ENCODE data around the gene DST. TPM values are rescaled to one million over a fixed set of nuclear protein-coding genes. Genes with fewer than 3 reads are reported as not detected.

The DST gene
- total RNA-seq, 1 experiment from 2014 or later, result 62.2 TPM

DNA sequence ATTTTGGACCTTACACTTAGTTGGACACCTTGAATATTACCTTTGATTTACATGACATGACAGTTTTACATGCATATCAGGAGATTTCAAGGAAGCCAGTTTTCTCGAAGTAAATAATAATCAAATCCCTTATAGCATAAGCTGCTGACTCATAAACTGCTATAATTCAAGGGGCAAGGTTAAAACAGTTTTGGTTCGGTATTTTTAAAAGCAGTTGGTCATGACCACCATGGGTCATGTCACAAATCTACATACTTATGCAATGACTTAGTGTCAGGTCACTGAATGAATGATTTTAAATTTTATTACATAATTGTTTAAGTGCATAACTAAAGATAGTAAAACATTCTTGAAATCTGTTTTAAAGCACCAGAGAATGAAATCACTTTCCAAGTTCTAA, 158.0 kb downstream of the DST start:
- DNase-seq (ENCODE audit: low read depth), result peak; percentile 51
- in situ Hi-C loops (cut with HindIII; ENCODE audit: low pct_unique_long_range_greater_than_20kb, low sequenced_read_pairs), result no loop called here

DNA sequence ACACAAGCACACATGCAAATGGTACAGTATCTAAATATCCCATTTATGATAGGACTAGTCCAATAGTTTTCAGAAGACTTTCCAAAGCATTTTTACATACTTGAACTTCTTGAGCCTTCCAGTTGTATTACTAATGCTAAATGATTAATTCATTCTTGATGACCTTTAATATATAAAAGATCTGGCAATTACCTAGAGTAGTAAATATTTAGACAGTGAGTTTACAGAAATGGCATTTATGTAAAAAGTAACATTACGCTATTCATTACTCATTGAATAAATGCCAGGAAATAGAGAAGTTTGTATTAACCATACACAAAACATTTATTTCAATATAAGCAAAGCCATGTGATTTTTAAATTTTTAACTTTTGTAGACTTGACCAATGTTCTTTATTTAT, 158.8 kb downstream of the DST start:
- DNase-seq (ENCODE audit: low read depth), result no peak
- in situ Hi-C loops (cut with HindIII; ENCODE audit: low pct_unique_long_range_greater_than_20kb, low sequenced_read_pairs), result no loop called here

DNA sequence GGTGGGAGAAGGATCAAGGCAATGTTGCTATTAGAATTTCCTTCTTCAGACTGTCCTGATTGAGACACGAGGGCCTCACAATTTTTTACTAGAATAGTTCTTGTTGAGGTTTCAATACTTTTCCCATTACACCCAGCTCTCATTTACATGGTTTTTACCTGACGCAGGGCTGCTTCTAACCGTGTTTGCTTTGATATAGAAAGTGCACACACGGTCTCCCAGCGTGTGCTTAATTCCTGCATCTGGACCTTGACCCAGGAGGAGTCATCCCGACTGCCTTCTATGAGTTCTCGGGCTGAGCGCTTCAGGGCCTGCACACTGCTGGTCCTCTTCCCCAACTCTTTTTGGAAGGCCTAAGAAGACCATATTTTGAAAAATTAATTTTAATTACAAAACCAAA, 160.2 kb downstream of the DST start:
- DNase-seq (ENCODE audit: low read depth), result no peak
- in situ Hi-C loops (cut with HindIII; ENCODE audit: low pct_unique_long_range_greater_than_20kb, low sequenced_read_pairs), result no loop called here

DNA sequence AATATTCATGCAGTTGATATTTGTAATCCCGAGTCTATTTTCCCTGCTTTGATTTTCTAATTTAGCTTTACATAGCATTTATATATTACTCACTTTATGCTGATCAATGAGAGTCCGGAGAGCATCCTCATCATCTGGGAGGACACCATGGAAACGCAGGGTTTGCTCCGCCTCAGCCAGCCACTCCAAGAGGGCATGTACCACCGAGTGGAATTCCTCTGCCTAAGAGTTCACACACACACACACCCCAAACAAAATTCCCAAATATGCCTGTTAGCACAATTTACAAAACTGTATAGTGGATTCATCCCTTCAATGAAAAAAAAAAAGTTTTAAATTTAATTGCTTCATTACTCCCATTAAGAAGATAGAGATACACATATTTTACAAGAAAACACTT, 160.7 kb downstream of the DST start:
- in situ Hi-C loops (cut with HindIII; ENCODE audit: low pct_unique_long_range_greater_than_20kb, low sequenced_read_pairs), result no loop called here
- DNase-seq (ENCODE audit: low read depth), result no peak

DNA sequence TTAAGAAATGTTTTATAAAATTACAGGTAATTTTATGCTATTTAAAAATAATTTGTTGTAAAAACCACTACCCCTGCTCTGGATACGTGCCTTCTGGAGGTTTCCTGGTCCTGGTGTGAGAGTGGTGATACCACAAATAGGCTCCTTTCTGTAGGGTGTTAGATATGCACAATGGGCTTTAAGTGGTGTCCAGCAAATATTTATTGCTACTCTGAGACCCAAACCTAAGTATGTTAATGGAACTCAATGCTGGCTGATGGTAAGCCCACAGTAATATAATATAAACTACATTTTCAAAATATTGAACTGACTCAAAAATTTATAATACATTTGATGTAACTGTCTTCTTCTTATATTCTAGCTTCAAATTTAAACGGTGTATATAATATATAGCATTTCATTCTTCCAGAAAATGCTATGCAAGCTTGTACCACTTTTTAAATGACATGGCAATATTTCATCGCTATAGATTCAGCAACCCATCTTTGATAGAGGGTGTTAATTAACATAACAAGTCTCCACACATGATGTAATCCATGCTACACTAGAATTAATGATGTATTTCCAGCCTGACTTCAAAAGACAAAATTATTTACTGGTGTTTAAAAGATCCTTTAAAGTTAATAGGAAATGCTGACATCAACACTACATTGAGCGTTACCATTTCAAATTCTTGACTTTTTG, 161.9 kb downstream of the DST start:
- in situ Hi-C loops (cut with HindIII; ENCODE audit: low pct_unique_long_range_greater_than_20kb, low sequenced_read_pairs), result no loop called here
- no peak for DNase-seq (ENCODE audit: low read depth)

DNA sequence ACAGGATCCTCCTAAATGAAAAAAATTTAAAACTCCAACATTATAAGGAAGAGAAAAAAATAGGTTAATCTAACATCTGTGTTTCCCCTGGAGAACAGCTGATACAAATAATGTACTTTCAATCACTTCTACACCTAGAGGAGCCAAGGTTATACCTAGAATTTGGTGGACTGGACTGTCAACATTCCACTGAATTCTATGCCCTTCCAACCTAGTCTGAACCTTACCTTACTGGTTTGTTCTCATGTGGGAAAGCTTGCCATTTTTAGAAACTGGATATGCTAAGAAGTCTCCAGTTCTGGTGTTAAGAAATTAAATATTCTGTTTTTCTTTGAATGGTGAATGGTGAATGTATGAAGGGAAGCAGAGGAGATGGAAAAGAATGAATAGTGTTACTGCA, 162.4 kb downstream of the DST start:
- in situ Hi-C loops (cut with HindIII; ENCODE audit: low pct_unique_long_range_greater_than_20kb, low sequenced_read_pairs), result no loop called here
- DNase-seq (ENCODE audit: low read depth), result no peak

DNA sequence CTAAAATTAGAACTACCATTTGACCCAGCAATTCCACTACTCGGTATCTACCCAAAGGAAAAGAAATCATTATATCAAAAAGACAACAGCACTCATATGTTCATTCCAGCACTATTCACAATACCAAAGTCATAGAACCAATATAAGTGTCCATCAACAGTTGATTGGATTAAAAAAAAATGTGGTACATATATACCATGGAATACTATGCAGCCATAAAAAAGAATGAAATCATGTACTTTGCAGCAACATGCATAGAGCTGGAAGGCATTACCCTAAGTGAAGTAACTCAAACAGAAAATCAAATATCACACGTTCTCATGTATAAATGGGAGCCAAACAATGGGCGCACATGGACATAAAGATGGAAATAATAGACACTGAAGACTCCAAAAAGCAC, 163.3 kb downstream of the DST start:
- in situ Hi-C loops (cut with HindIII; ENCODE audit: low pct_unique_long_range_greater_than_20kb, low sequenced_read_pairs), result no loop called here

DNA sequence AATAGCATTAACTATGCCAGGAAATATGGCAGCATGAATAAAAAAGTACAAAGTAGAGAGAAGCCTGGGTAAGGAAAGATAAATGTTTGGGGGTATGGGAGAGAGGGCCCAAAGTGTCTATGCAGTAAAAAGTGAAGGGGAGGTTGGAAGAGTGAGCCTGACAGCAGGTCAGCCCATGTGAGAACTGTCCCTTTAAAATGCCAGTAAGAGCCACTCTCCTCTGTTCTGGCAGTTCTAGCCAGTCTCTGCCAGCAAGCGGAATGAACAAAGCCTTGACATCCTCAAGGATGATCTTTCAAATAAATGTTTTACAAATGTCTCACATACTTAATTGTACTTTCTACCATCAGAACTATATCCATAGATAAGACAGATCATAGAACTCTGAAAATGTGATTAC, 164.5 kb downstream of the DST start:
- in situ Hi-C loops (cut with HindIII; ENCODE audit: low pct_unique_long_range_greater_than_20kb, low sequenced_read_pairs), result no loop called here
- DNase-seq (ENCODE audit: low read depth), result no peak

More for the DNA sequence above, 163.3 kb downstream of the DST start:
- DNase-seq (ENCODE audit: low read depth), result no peak

DNA sequence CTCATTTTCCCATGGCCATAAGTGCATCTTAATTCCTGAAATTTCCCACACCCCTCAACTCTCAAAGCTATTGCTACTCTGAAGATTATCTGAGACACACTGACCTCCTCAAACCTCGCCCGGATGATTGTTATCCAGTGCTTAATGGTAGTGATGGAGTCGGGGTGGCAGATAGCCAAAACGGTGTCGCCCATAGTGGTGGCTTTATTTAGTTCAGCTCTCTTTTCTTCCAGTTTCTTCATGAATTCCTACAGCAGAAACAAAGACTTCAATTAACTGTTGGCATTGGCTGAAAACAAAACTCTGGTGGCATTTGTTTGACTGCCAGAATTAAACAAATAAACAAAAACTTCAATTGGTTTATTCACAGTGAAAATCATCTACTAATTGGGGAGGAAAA, 165.4 kb downstream of the DST start:
- in situ Hi-C loops (cut with HindIII; ENCODE audit: low pct_unique_long_range_greater_than_20kb, low sequenced_read_pairs), result no loop called here
- DNase-seq (ENCODE audit: low read depth), result no peak

DNA sequence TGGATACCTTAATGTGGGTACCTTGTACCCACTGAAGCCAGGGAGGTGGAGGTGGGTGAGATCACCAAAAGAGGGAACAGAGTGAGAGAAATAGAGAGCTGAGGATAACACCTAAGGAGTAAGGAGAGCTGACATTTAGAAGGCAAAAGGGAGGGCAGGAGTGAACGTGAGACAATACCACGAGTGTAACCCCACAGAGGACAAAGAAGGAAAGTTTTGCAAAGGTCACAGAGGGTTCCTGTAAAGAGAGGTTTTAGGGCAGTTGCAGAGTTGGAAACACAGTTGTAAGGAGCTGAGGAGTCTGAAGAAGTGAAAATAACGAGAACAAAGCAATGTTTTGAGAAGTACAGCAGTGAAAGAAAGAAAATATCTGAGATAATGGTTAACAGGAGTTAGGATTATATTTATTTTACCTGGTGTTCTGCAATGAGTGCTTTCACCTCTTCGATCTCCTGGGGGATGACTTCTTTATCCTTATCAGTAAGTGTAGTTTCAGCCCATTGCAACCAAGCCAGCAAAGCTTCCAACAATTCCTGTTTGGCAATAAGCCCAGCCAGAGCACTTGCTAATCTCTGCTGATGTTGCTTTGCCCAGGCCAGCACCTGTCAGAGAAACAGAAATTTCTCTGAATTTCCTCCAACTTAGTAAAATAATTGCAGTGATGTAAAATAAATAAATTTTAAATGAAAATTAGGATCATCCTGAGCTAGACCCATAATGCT, 166.8 kb downstream of the DST start:
- in situ Hi-C loops (cut with HindIII; ENCODE audit: low pct_unique_long_range_greater_than_20kb, low sequenced_read_pairs), result no loop called here
- DNase-seq (ENCODE audit: low read depth), result peak; percentile 60

DNA sequence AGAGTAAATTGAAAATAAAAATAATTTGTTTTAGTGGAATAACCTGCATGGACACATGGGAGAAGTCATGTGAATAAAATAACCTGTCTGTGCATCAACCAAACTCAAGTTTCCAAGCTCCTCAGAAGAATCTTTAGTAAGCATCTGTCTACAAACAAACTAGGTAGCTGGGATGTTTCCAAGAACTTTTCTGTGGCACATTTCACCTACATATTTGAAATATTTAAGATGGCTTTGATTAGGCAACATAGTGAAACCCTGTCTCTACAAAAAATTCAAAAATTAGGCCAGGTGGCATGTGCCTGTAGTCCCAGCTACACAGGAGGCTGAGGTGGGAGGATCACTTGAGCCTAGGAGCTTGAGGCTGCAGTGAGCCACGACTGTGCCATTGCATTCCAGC, 168.2 kb downstream of the DST start:
- DNase-seq (ENCODE audit: low read depth), result no peak
- in situ Hi-C loops (cut with HindIII; ENCODE audit: low pct_unique_long_range_greater_than_20kb, low sequenced_read_pairs), result no loop called here

DNA sequence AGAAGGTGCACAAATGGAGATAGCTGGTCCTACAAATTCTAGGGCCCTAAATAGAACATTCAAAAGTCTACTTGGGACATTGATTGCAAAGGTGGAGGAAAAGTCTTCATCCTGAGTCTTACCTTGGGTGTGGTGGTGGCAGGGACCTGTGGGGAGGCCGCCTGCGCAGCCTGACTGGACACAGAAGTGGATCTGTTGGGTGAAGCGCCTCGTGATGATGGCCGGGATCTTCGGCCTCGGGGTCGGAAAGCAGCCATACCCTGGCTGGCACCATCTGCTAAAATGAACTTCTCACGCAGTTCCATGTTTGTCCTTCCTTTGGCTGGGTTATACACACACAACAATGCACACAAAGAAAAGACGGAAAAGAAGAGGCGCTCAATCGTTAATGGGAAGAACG, 179.2 kb downstream of the DST start:
- no peak for DNase-seq (ENCODE audit: low read depth)
- in situ Hi-C loops (cut with HindIII; ENCODE audit: low pct_unique_long_range_greater_than_20kb, low sequenced_read_pairs), result no loop called here

DNA sequence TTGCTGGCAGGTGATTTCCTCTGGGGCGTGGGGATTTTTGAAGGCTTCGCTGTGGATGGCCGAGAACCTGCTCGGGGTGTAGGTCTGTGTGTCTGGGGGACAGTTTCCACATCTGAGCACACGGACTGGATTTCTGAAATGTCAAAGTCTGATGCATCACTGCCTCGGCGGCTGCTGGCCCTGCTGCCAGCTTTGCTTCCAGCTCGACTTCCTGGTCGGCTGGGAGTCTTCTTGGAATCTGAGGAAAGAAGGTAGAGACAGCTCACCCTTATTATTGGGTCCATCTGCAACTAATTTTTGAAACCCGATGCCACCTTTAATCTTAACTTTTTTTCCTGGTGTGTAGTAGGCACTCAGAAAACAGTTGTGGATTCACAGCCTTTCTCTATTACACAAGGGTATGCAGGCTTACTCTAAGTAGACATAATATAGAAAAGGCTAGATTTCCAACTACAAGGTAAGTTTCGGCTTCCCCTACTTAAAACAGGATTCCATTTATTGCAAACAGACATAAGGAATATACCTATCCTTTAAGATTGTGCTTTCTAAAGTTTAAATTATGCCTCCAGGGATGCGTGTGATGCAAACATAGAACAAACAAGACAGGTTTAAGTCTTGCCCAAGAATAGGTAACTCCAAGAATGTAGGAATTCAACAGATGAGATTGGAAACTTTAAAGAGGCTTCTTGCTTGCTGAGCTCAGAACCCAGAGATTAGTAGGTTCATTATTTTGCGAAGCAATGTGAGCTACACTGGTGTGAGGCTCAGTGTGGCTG, 183.5 kb downstream of the DST start:
- no peak for DNase-seq (ENCODE audit: low read depth)
- in situ Hi-C loops (cut with HindIII; ENCODE audit: low pct_unique_long_range_greater_than_20kb, low sequenced_read_pairs), result no loop called here

DNA sequence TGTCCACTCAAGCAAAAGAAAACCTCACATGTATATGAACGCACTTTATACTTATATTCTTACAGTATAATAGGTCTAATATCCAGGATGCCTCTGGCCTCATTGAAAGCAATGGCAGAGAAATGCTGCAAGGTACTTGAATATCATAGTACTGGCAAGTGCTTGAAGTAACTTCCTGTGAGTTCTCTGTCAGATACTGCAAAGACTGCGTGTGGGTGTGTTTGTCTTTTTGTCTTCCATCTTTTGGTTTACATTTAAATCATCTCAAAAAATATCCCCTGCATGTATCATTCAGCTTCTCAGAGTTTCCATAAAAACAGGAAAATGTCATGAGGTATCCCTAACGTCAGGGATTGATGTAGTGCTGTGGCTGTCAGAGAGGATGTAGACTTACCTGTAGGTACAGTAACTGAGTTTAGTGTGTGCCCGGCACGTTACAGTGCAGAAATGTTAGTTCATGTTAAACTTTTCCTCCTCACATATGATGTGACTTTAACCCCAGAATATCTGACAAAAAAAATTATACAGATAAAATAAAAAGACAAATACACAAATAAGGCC, 184.3 kb downstream of the DST start:
- no peak for DNase-seq (ENCODE audit: low read depth)

DNA sequence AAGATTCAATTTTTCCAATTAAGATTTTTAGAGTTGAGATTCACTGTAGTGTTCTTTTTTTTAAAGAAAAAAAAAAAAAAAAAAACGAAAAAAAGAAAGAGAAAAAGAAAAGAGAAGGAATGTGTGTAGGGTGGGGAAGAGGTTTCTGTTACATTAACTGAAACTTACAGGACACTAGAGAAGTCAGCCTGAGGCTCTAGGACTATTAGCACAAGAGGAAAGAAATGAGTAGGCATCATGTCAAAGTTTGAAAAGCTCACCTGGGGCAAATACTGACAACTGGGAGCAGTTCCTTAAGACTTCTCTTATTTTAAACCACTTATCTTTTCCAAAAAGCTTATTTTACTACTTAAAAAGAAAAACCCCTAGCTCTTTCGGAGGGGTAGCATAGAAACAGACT, 185.9 kb downstream of the DST start:
- DNase-seq (ENCODE audit: low read depth), result no peak
- in situ Hi-C loops (cut with HindIII; ENCODE audit: low pct_unique_long_range_greater_than_20kb, low sequenced_read_pairs), result no loop called here

More for the DNA sequence above, 184.3 kb downstream of the DST start:
- in situ Hi-C loops (cut with HindIII; ENCODE audit: low pct_unique_long_range_greater_than_20kb, low sequenced_read_pairs), result no loop called here

DNA sequence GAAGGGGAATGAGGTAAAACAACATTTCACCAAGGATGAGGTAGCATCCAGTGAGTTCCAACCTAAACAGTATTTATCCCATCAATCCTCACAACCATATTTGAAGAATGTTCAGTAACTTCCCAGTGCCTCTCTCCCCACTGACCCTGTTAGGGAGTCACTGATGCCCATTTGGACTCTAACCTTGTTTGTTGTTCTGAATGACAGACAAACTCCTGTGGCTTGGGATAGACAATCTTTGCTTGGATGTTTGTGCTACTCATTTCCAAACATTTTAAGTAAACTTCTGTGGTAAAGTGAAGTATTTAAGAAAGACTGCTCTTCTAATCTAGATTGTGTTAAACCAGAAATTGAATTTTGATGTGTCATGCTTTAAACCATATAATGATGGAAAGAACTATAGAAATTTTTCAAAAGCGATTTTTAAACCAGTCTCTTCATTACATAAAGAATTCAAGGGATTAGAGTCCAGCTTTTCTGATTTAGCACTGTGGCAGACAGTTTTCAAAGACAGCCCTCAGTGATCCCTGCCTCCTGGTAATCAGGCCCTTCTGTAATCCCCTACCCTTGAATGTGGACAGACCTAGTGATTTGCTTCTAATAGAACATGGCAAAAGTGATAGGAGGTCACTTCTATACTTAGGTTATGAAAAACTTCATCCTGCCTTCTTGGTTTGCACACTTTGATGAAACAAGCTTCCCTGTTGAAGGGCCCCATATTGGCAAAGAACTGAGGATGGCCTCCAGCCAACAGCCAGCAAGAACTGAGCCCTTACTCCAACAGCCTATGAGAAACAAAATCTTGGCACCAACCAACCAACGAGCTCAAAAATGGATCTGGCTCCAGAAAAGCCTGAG, 191.6 kb downstream of the DST start:
- no peak for DNase-seq (ENCODE audit: low read depth)
- in situ Hi-C loops (cut with HindIII; ENCODE audit: low pct_unique_long_range_greater_than_20kb, low sequenced_read_pairs), result no loop called here

DNA sequence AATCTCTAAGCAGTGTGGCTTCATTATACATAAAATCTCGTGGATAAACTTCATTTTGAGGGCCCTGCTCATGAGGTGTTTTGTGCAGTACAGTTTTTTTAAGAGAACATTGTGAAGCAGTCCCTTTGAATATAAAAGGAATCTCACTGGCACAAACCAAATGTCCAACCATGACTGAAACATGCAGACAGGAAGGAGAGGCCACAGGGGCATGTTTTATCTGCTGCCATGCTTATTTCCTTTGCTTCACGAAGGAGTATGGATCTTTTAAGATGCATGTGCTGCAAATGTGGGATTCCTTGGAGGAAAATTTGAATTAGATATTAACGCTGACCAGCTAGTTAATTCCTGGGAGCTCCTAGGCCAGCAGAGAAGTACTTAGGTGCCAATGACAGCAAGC, 192.3 kb downstream of the DST start:
- no peak for DNase-seq (ENCODE audit: low read depth)
- in situ Hi-C loops (cut with HindIII; ENCODE audit: low pct_unique_long_range_greater_than_20kb, low sequenced_read_pairs), result no loop called here

DNA sequence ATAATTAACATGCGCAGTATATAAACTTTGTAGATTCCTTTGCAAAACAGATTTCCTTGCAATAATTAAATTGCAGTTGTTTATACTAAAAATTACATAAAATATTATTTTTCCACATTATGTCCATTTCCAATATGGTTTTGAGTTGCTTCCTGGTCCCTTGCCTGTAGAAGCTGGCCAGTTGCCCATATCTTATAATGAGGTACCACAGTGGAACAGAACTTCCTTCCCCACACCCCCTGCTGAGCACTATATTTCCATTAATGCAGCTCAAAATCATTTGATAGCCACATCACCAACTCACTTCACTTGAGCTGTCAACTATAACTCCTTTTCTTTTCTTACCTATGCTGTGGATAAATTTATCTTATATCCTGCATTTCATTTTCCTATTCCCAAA, 194.6 kb downstream of the DST start:
- in situ Hi-C loops (cut with HindIII; ENCODE audit: low pct_unique_long_range_greater_than_20kb, low sequenced_read_pairs), result no loop called here
- no peak for DNase-seq (ENCODE audit: low read depth)
